Measurements from ENCODE around the gene IMMP2L. TPM values are rescaled to one million over a fixed set of nuclear protein-coding genes. Genes with fewer than 3 reads are reported as not detected.
"Not testable (repeated sequence)": the region's sequence is repeated elsewhere in the genome, so short reads cannot be mapped to it uniquely, and the experiment has no call there.

IMMP2L gene
- total RNA-seq, 1 donor from 2014 or later = 21.5 TPM

GRCh38 chr7:111259991-111260390 lies 302.3 kb downstream of the IMMP2L start:
- no peaks in the 10 kb centered on the region for H3K4me1 Mint-ChIP-seq
- H3F3A ChIP-seq (ENCODE audit: low read depth) = no peaks in the 10 kb centered on the region
- H3K9ac ChIP-seq = no peak overlapping the region
- H3K36me3 Mint-ChIP-seq = no peaks in the 10 kb centered on the region
- H3K9me3 Mint-ChIP-seq = no peaks in the 10 kb centered on the region
- no peaks in the 10 kb centered on the region for H3K79me2 ChIP-seq (ENCODE audit: low read depth)
- no peak overlapping the region for H3K4me3 ChIP-seq
- H2AFZ ChIP-seq (replicated peaks) = no peak overlapping the region
- H3K4me3 Mint-ChIP-seq = no peak overlapping the region
- no peaks in the 10 kb centered on the region for H3K36me3 ChIP-seq
- no peaks in the 10 kb centered on the region for H3K27me3 Mint-ChIP-seq (ENCODE audit: insufficient read depth, low read depth)
- H3K9me3 ChIP-seq (ENCODE audit: low read depth) = no peaks in the 10 kb centered on the region
- no peak overlapping the region for H3K27ac ChIP-seq
- H3K4me2 ChIP-seq = no peak overlapping the region
- no peaks in the 10 kb centered on the region for H4K20me1 ChIP-seq (ENCODE audit: low read depth)
- H3K27me3 ChIP-seq = no peaks in the 10 kb centered on the region
- H3K4me1 ChIP-seq = no peaks in the 10 kb centered on the region
- no peak for DNase-seq (ENCODE audit: low spot score)
- no peak overlapping the region for H3K27ac Mint-ChIP-seq
- no peak for TF ChIP-seq EZH2 (IDR thresholded peaks at IDR 0.05)
- no peak for TF ChIP-seq EZH2phosphoT487 (IDR thresholded peaks at IDR 0.05)
- TF ChIP-seq CTCF (IDR thresholded peaks at IDR 0.05) = no peak

GRCh38 chr7:111256391-111256790 lies 305.9 kb downstream of the IMMP2L start:
- no peaks in the 10 kb centered on the region for H3K27me3 ChIP-seq
- no peaks in the 10 kb centered on the region for H3F3A ChIP-seq (ENCODE audit: low read depth)
- no peaks in the 10 kb centered on the region for H4K20me1 ChIP-seq (ENCODE audit: low read depth)
- H3K27ac ChIP-seq = no peak overlapping the region
- H3K4me2 ChIP-seq = no peak overlapping the region
- H3K9me3 Mint-ChIP-seq = no peaks in the 10 kb centered on the region
- no peak overlapping the region for H3K4me3 ChIP-seq
- H3K4me3 Mint-ChIP-seq = no peak overlapping the region
- H3K27me3 Mint-ChIP-seq (ENCODE audit: insufficient read depth, low read depth) = no peaks in the 10 kb centered on the region
- H3K4me1 ChIP-seq = no peaks in the 10 kb centered on the region
- H2AFZ ChIP-seq (replicated peaks) = no peak overlapping the region
- H3K79me2 ChIP-seq (ENCODE audit: low read depth) = no peaks in the 10 kb centered on the region
- H3K9ac ChIP-seq = no peak overlapping the region
- H3K36me3 Mint-ChIP-seq = no peaks in the 10 kb centered on the region
- DNase-seq (ENCODE audit: low spot score) = no peak
- H3K9me3 ChIP-seq (ENCODE audit: low read depth) = no peaks in the 10 kb centered on the region
- no peak for TF ChIP-seq CTCF (IDR thresholded peaks at IDR 0.05)
- no peak for TF ChIP-seq EZH2 (IDR thresholded peaks at IDR 0.05)
- no peak for TF ChIP-seq EZH2phosphoT487 (IDR thresholded peaks at IDR 0.05)
- no peaks in the 10 kb centered on the region for H3K4me1 Mint-ChIP-seq
- no peak overlapping the region for H3K27ac Mint-ChIP-seq
- H3K36me3 ChIP-seq = no peaks in the 10 kb centered on the region

GRCh38 chr7:111255576-111255975 lies 306.7 kb downstream of the IMMP2L start:
- H3K9me3 ChIP-seq (ENCODE audit: low read depth) = no peaks in the 10 kb centered on the region
- no peaks in the 10 kb centered on the region for H4K20me1 ChIP-seq (ENCODE audit: low read depth)
- no peaks in the 10 kb centered on the region for H3K27me3 ChIP-seq
- no peak overlapping the region for H3K4me2 ChIP-seq
- no peak overlapping the region for H3K27ac Mint-ChIP-seq
- H3K36me3 Mint-ChIP-seq = no peaks in the 10 kb centered on the region
- H3K9me3 Mint-ChIP-seq = peaks cover 2% of the 10 kb centered on the region
- no peak overlapping the region for H3K9ac ChIP-seq
- H3K27me3 Mint-ChIP-seq (ENCODE audit: insufficient read depth, low read depth) = no peaks in the 10 kb centered on the region
- no peak overlapping the region for H3K4me3 ChIP-seq
- no peak for TF ChIP-seq EZH2 (IDR thresholded peaks at IDR 0.05)
- TF ChIP-seq EZH2phosphoT487 (IDR thresholded peaks at IDR 0.05) = no peak
- no peak for TF ChIP-seq CTCF (IDR thresholded peaks at IDR 0.05)
- H3K4me3 Mint-ChIP-seq = no peak overlapping the region
- no peaks in the 10 kb centered on the region for H3K4me1 Mint-ChIP-seq
- H3K36me3 ChIP-seq = no peaks in the 10 kb centered on the region
- H2AFZ ChIP-seq (replicated peaks) = no peak overlapping the region
- no peaks in the 10 kb centered on the region for H3K4me1 ChIP-seq
- no peaks in the 10 kb centered on the region for H3F3A ChIP-seq (ENCODE audit: low read depth)
- H3K27ac ChIP-seq = no peak overlapping the region
- H3K79me2 ChIP-seq (ENCODE audit: low read depth) = no peaks in the 10 kb centered on the region
- no peak for DNase-seq (ENCODE audit: low spot score)

- H3K4me3 Mint-ChIP-seq, H3K4me1 Mint-ChIP-seq: not testable (repeated sequence)
Measured at GRCh38 chr7:111251365-111251764, 310.9 kb downstream of the IMMP2L start.

GRCh38 chr7:111249807-111250206 lies 312.5 kb downstream of the IMMP2L start:
- H3K36me3 ChIP-seq; H3K79me2 ChIP-seq (ENCODE audit: low read depth); H3K4me1 ChIP-seq; H3K27ac ChIP-seq; H3F3A ChIP-seq (ENCODE audit: low read depth); H3K4me3 Mint-ChIP-seq; H3K9me3 ChIP-seq (ENCODE audit: low read depth); H3K27me3 Mint-ChIP-seq (ENCODE audit: insufficient read depth, low read depth); H3K4me2 ChIP-seq; H3K4me1 Mint-ChIP-seq; H4K20me1 ChIP-seq (ENCODE audit: low read depth); H3K36me3 Mint-ChIP-seq; H3K9ac ChIP-seq; H3K27me3 ChIP-seq; H3K27ac Mint-ChIP-seq; DNase-seq (ENCODE audit: low spot score); H3K4me3 ChIP-seq; H2AFZ ChIP-seq (replicated peaks): not testable (repeated sequence)
- peaks cover 11% of the 10 kb centered on the region for H3K9me3 Mint-ChIP-seq

More at GRCh38 chr7:111251365-111251764, 310.9 kb downstream of the IMMP2L start:
- H3K9me3 ChIP-seq (ENCODE audit: low read depth); H3K79me2 ChIP-seq (ENCODE audit: low read depth); H3F3A ChIP-seq (ENCODE audit: low read depth); H3K36me3 ChIP-seq; H3K4me1 ChIP-seq; H2AFZ ChIP-seq (replicated peaks); DNase-seq (ENCODE audit: low spot score); H3K4me2 ChIP-seq; H3K4me3 ChIP-seq; H3K36me3 Mint-ChIP-seq; H3K9ac ChIP-seq; H3K27ac Mint-ChIP-seq; H3K27me3 Mint-ChIP-seq (ENCODE audit: insufficient read depth, low read depth); H3K27me3 ChIP-seq; H4K20me1 ChIP-seq (ENCODE audit: low read depth); H3K27ac ChIP-seq: not testable (repeated sequence)
- H3K9me3 Mint-ChIP-seq = peaks cover 11% of the 10 kb centered on the region
